Skeletal muscle tissue (tissue), 4 donors: ENCODE results near the gene MRPS27. TPM values are rescaled to one million over a fixed set of nuclear protein-coding genes. Genes with fewer than 3 reads are reported as not detected.

ENCODE experiments used
- H3K27ac ChIP-seq: one replicate; pipeline ENCODE4 v1.7.0; 2013; ENCODE audit warnings: mild to moderate bottlenecking, low read depth, low read length, inconsistent platforms
- H3K27me3 ChIP-seq, 3 donors: one replicate each; pipeline ENCODE4 v1.7.0; 2013; ENCODE audit warnings: low read length in 3 of 3; ENCODE audit not compliant: control insufficient read depth in 3 of 3, insufficient read depth in 3 of 3
- H3K36me3 ChIP-seq, 3 donors: one replicate each; pipeline ENCODE4 v1.7.0; 2013; ENCODE audit warnings: low read length in 3 of 3; ENCODE audit not compliant: control insufficient read depth in 3 of 3, insufficient read depth in 3 of 3
- H3K4me1 ChIP-seq, 3 donors: one replicate each; pipeline ENCODE4 v1.7.0; 2013; ENCODE audit warnings: low read length in 3 of 3, mild to moderate bottlenecking in 3 of 3; ENCODE audit not compliant: control insufficient read depth in 3 of 3, insufficient read depth in 3 of 3
- H3K4me3 ChIP-seq, 3 donors: one replicate each; pipeline ENCODE4 v1.7.0; 2013; ENCODE audit warnings: low read length in 3 of 3
- H3K9ac ChIP-seq, 3 donors: one replicate each; pipeline ENCODE4 v1.7.0; 2013; ENCODE audit warnings: low read length in 3 of 3, mild to moderate bottlenecking in 3 of 3, moderate library complexity in 2 of 3, low read depth in 1 of 3
- H3K9me3 ChIP-seq, 3 donors: one replicate each; pipeline ENCODE4 v1.7.0; 2013; ENCODE audit warnings: low read length in 3 of 3; ENCODE audit not compliant: control insufficient read depth in 3 of 3
- total RNA-seq: library from RNA; depleted of rRNA; stranded (reverse); fragments of >200 nt; gene quantifications from one replicate; pipeline ENCODE4 v1.2.3, GENCODE V29; 2014
- donor health status: Osteomylitis.

Gene MRPS27
- total RNA-seq: 75.7 TPM

DNA sequence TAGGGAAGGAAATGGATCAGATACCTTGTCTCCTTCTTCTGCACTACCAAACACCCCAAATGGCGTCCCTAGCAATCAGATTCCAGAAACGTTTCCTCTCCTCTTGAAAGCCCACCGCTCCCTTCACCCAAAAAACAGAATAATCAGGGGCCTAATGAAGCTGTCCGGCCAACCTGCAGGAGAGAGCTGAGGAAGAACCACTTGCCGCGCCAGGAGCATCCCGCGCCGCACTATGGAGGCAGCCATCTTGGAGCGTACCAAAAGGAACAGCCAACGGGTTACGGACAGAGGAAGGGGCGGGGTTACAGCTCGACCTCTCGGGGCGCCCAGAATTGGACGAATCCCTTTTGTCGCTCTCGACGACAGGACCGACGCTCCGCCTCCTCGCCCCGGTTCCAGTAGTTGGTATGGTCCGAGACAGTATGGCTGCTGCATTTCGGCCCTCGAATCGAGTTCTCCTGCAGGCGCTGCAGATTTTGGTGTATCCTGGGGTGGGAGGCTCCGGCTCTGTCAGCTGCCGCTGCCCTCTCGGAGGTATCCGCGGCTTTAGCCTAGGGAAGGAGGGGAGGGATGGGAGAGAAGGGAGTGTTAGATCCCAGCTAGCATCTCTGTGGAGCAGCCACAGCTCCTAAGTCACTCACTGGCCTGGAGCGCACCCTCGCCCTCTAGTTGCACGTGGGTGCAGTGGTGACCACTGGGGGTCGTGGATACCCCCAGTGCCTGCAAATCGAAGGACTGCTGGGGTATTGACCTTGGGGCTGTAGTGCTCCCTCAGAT, at the start of gene MRPS27, which contains the start of gene PTCD2:
Gene MRPS27 (minus strand): TSS at position 265 of the 777 bp plus-strand sequence. CDS start 19 bp downstream, at position 246.
Gene PTCD2 (plus strand): TSS at position 398 of the 777 bp plus-strand sequence. CDS start 10 bp downstream, at position 408.
- H3K36me3 ChIP-seq: peaks cover 5 to 18% (median 6%) of the 10 kb centered on the region in 3 donors
- peak within 1 kb of the TSS; percentile 98 for H3K4me3 ChIP-seq
- H3K9ac ChIP-seq: peak within 1 kb of the TSS; percentile 89 to 94 (median 93)
- peak within 1 kb of the TSS; percentile 49 for H3K27ac ChIP-seq
- no peaks in the 10 kb centered on the region for H3K27me3 ChIP-seq
- peaks cover 3 to 8% (median 4%) of the 10 kb centered on the region in 3 donors for H3K4me1 ChIP-seq
- H3K9me3 ChIP-seq: no peaks in the 10 kb centered on the region

DNA sequence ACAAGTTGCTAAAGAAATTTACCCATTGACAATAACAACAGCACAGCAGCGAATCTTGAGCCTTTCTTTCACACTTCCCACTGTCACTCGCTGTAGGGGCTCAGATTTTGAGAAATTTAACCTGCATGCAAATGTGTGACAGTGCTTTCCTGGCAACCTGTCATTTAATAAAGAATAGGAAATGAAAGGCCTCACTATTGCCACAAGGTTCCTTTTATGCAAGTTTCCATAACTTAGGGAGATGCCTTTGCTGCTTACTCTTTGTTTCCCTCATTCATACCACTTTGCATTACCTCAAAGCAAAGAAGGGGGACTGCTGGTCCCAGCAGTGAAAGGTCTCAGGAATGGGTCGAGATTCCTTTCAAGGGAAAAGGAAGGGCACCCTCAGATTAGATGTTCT, 49.7 kb upstream of the MRPS27 start:
- no peak overlapping the region for H3K4me3 ChIP-seq
- H3K9ac ChIP-seq: no peak overlapping the region
- peaks cover 5 to 14% (median 8%) of the 10 kb centered on the region in 3 donors for H3K4me1 ChIP-seq
- H3K36me3 ChIP-seq: no peaks in the 10 kb centered on the region
- no peaks in the 10 kb centered on the region for H3K9me3 ChIP-seq
- no peak overlapping the region for H3K27ac ChIP-seq
- H3K27me3 ChIP-seq: no peaks in the 10 kb centered on the region

DNA sequence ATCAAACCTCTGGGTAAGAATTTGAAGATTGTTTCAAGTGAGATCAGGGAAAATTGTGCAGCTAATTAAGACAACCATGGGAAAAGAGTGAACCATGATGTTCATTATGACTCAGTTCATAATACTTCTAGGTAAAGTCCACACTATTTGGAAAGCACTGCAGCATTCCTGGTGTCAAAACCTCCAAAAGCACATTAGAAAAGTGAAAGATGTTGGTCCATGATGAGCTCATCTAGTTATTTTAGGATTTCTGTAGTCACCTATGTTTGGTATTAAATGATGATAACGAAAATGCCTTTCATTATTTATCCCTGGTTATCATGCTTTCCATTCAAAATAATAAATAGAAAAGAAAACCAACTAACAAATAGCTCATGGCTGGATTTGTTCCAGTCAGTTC, 49.3 kb upstream of the MRPS27 start:
- no peaks in the 10 kb centered on the region for H3K36me3 ChIP-seq

DNA sequence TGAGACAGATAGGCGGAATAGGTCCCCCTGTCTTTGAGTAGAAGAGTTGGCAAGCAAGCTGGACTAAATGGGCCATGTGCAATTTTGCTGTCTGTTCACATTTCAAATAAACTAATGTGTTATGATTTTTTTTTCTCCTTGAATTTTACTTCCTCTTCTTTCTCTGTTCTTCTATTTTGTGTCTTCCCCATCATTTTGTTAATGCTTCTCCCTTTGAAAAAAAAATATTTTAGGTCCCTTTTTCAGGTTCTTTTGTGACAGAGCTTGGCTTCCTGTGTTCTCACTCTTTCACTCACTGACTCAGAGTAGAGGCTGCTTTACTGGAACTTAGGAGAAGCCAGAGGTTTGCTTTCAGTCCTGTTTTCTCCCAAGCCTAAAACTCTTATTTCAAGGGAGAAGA, 48.2 kb upstream of the MRPS27 start:
- no peak overlapping the region for H3K9ac ChIP-seq
- no peaks in the 10 kb centered on the region for H3K27me3 ChIP-seq
- H3K4me3 ChIP-seq: no peak overlapping the region
- peaks cover 5 to 14% (median 8%) of the 10 kb centered on the region in 3 donors for H3K4me1 ChIP-seq
- H3K9me3 ChIP-seq: no peaks in the 10 kb centered on the region
- no peak overlapping the region for H3K27ac ChIP-seq
- H3K36me3 ChIP-seq: no peaks in the 10 kb centered on the region

More for the DNA sequence above, 49.3 kb upstream of the MRPS27 start:
- no peaks in the 10 kb centered on the region for H3K9me3 ChIP-seq
- no peaks in the 10 kb centered on the region for H3K27me3 ChIP-seq
- H3K4me1 ChIP-seq: peaks cover 5 to 14% (median 8%) of the 10 kb centered on the region in 3 donors
- H3K4me3 ChIP-seq: no peak overlapping the region
- H3K27ac ChIP-seq: no peak overlapping the region
- H3K9ac ChIP-seq: no peak overlapping the region

DNA sequence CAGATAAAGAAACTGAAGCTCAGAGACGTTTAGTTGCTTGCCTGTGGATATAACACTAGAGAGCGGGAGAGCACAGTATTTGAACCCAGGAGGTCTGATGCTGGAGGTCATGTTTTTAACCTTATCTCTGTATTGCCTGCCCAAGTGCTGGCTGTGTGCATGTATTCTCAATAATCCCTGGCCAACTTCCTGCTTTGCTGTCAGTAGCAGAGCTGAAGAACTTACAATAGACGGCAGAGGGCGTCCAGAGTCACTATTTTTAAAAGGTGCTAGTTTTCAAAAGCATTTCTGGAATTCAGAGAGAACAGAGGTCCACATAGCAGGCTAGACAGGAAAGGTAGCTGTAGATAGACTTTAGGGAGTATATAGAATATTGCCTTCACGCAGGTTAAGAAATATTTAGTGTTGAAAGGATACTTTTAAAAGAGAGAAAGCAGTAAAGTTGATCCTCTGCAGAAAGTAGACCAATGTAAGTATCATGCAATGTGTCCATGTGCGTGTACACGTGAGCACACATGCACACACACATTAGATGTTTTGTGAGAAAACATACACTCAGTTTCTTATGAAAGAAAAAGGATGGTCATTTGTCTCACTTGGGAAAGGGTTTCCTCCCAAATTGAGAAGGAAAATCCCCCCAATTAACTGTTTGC, 46.4 kb upstream of the MRPS27 start:
- Histone ChIP-seq H3K27ac (no peak overlapping the region), H3K4me1 (peaks cover 5 to 14% (median 8%) of the 10 kb centered on the region in 3 donors), H3K9me3 (no peaks in the 10 kb centered on the region), H3K27me3 (no peaks in the 10 kb centered on the region), H3K4me3 (no peak overlapping the region), H3K36me3 (peaks cover 0 to 3% (median 0%) of the 10 kb centered on the region in 3 donors), H3K9ac (no peak overlapping the region)

DNA sequence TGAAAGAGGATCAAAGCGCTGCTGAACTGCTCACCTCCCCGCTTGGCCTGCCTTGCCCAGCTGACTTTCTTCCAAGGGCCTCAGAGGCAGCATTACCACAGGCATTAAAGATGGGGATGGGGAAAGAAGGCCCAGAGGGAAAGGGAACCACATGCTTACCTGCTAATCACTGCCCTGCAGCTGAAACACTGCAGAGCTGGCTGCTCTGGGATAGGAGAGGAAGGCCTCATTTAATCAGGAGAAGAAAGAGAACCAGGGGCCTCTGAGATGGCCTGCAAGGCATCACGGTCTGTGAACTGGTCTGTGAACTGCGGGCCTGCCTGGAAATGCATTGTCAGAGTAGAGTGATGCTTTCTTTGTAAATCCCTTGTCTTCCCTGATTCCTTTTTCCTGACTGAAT, 44.9 kb upstream of the MRPS27 start:
- peak overlapping the region in 1 of 3 donors; percentile 3 for H3K9ac ChIP-seq
- H3K4me1 ChIP-seq: peaks cover 5 to 10% (median 5%) of the 10 kb centered on the region in 3 donors
- H3K36me3 ChIP-seq: peaks cover 3 to 8% (median 4%) of the 10 kb centered on the region in 3 donors
- no peaks in the 10 kb centered on the region for H3K9me3 ChIP-seq
- no peak overlapping the region for H3K27ac ChIP-seq
- H3K27me3 ChIP-seq: no peaks in the 10 kb centered on the region
- H3K4me3 ChIP-seq: no peak overlapping the region

DNA sequence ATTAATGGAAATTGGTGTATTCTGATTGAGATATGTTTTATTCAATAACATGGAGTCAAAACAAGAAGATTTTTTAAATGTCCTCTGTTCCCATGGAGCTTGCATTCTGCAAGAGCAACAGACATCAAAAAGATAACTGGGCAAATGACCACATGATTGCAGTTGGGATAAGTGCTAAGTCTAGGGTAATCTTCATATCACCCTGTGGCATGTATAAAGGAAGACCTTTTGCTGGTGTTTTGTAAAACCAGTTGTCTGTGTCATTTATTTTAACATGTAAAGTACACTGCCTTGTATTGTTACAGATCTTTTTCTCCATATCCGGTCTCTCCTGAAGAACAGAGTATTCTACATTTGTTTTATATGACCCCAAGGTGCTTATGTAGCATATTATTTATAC, 44.1 kb upstream of the MRPS27 start:
- Histone ChIP-seq H3K27me3 (no peaks in the 10 kb centered on the region), H3K27ac (no peak overlapping the region), H3K9ac (no peak overlapping the region), H3K9me3 (no peaks in the 10 kb centered on the region), H3K36me3 (peaks cover 7 to 15% (median 8%) of the 10 kb centered on the region in 3 donors), H3K4me3 (no peak overlapping the region), H3K4me1 (peaks cover 5 to 7% (median 5%) of the 10 kb centered on the region in 3 donors)

DNA sequence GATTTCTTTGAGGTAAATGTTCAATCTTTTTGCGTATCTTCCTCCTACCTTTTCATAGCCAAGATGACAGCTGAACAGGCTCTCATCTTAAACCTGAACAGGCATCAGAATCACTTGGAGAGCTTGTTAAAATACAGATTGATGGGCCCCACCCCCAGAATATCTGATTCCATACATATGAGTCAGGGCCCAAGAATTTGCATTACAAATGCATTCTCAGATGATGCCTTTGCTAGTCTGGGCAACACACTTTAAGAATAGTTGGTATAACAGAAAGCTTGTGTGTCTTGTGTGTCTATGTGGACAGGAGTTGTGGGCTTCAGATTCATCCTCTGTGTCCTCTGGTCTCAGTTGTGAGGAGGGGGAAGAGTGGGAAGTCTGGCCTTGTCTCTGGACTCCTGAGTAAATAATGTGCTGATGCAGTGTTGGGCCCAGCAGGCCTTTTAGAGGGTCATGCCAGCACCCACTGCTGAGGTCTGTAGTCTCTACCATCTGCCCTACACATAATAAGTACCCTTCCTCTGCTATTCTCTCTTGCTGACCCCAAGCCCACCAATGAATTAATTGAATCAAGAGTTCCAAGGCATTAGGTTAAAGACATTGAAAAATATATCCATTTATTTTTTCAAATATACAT, 43.2 kb upstream of the MRPS27 start:
- Histone ChIP-seq H3K4me3 (no peak overlapping the region), H3K4me1 (peaks cover 5 to 7% (median 5%) of the 10 kb centered on the region in 3 donors), H3K27me3 (no peaks in the 10 kb centered on the region), H3K9me3 (no peaks in the 10 kb centered on the region), H3K27ac (no peak overlapping the region), H3K36me3 (peaks cover 11 to 22% (median 11%) of the 10 kb centered on the region in 3 donors), H3K9ac (no peak overlapping the region)

DNA sequence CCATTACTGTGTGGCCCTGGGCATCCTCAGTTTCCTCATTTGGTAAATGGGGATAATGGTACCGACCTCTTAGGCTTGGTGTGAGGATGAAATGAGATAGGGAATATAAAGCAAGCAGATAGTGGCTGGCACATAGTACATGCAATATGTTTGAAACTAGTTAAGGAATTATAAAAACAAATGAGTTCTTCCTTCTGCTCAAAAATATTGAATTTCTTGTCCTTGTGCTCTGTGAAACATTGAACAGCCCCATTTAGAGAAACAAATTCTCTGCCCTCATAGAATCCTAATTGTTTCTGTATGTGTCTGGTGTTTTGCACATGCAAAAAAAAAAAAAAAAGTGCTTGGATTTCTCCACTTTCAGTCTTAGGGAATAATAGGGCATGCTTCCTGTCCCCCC, 39.8 kb upstream of the MRPS27 start:
- H3K36me3 ChIP-seq: peaks cover 13 to 24% (median 14%) of the 10 kb centered on the region in 3 donors
- H3K9me3 ChIP-seq: no peaks in the 10 kb centered on the region
- no peaks in the 10 kb centered on the region for H3K27me3 ChIP-seq
- no peak overlapping the region for H3K27ac ChIP-seq
- H3K9ac ChIP-seq: no peak overlapping the region
- no peak overlapping the region for H3K4me3 ChIP-seq
- no peaks in the 10 kb centered on the region for H3K4me1 ChIP-seq
